ENCODE data around the gene WWC2.

DNA sequence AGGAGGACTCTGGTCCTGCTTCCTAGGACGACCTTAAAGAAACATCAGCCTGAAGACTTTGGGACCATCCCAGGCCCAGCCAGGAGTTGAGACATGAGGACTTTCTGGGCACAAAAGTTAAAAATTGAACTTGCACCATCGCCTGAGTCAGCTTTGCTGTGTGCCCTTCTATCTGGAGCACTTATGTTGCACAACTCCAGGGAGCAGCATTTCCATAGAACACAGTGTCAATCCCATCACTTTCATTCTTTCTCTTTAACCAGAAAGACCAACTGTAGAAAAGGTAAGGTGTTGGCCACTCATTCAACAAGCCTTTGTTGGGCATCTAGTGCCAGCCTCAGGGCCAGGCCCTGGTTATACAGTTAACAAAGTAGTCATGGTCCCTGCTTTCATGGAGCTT lies 231.8 kb downstream of the WWC2 start:
- no peak for TF ChIP-seq POLR2A (IDR thresholded peaks at IDR 0.05; ENCODE audit: low read length)
- TF ChIP-seq GATA1 (IDR thresholded peaks at IDR 0.05; ENCODE audit: low read depth, low read length): no peak

Measured in erythroblast (primary cell).